ELR (cell line): Measurements from ENCODE around the gene RAX.

Source experiments
- DNase-seq: peaks from one replicate; pipeline ENCODE4 v3.0.0-alpha.2; 2015; ENCODE audit warnings: low read depth

The RAX gene

GRCh38 chr18:59272891-59273758 is at the start of gene RAX:
RAX (minus strand) TSS chr18:59273454; CDS start chr18:59273206, 248 bp downstream.
- DNase-seq = peak; percentile 46

DNA sequence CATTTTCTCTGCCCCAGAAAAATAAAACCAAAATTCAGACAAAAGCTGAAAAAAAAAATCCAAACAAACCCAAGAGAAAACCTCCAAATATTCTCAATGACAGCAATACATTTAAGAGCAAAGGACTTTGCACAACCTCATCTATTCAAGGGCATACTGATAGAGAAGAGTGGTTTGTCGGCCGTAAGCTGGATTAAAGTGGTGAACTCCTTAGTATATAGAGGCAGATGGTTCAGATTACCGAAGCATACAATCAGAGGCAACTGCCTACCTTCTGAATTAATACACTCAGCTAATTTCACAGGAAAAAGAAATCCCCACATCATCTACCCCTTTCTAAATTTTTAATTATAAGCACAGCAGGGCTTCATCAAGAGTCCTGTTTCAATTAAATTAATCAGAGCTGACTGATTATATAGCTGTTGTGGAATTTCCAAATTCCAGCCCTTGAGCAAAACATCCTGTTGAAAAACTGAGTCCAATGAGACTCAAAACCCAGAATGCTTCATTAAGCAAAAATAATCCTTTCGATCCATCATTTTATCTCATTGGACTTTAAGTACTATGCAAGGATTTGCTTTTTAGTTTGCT is 45.3 kb upstream of the RAX start, which contains the start of gene CPLX4:
Gene CPLX4, minus strand, starts transcription at position 190 of the 591 bp plus-strand sequence. Its CDS starts 187 bp downstream, at position 3.
- no peak for DNase-seq

DNA sequence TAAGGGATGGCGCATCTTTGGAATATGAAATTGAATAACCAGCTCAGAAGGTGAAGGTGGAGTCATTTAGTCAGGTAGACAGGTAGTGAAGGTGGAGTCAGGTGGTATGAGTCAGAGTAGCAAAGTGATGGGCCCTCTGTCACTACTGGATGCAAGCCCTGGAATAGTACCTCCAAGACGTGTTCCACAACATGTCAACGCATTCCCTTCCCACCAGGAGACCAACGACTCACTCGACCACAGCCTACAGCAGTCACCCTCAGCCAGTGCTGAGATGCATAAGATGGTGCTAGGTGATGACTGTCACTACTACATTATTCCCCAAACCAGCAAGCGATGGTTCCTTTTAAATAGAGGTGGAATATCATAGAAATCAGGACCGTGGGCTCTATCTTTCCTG is 38.4 kb upstream of the RAX start:
- DNase-seq = peak; percentile 75

GRCh38 chr18:59308938-59309260 is 35.6 kb upstream of the RAX start:
- no peak for DNase-seq

DNA sequence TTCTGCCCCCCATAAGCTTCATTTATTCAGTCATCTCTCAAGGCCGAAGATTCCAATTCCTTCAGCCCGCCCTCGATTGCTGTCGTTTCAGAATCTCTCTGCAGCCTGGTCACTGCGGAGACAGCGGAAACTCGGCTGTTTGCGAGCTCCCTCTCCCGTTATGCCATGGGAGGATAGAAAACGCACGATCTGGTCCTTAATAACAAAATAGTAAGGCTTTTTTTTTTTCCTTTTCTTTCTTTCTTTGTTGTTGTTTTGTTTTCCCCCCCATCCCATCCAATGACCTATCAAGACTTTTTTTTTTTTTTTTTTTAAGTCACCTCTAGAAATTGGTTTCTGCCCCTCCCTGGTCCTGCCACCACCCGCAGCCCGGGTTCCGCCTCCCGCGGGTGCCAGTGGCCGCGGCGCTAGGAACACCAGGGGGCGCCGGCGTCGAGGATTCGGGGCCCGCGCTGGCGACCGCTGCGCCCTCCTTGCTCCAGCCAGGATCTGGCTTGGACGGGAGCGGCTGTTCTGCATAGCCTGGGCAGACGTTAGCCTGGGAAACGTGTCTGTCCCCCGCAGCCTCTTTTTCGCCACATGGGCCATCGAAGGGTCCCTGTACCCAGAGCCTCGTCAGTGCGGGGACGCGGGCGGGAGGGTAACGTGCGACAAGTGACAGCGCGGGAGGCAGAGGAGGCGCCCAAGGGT is 35.1 kb upstream of the RAX start:
- DNase-seq = peak; percentile 74

- DNase-seq = no peak
Observed at GRCh38 chr18:59306640-59307039, 33.4 kb upstream of the RAX start.

GRCh38 chr18:59305295-59305694 is 32.0 kb upstream of the RAX start:
- no peak for DNase-seq

- DNase-seq = no peak
Observed at GRCh38 chr18:59303656-59304195, 30.5 kb upstream of the RAX start.

DNA sequence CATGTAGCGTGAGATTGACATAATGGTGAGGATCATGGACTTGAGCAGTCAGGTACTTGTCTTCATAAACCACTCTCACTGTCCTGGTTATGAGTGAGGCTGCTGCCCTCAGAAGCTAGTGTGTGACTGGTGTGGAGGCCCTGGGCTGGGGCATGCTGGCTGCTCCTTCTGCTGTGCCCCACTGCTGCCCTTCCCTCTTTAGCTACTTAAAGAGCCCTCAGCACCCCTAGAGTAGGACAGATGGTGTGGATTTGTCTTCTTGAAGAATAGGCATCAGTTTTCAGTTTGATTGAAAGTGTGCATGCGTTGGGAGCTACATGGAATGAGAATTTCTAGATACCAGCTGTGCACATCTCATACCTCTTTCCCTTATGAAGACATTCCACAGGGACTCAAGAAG is 29.8 kb upstream of the RAX start:
- DNase-seq = no peak

GRCh38 chr18:59301929-59302328 is 28.7 kb upstream of the RAX start:
- no peak for DNase-seq

DNA sequence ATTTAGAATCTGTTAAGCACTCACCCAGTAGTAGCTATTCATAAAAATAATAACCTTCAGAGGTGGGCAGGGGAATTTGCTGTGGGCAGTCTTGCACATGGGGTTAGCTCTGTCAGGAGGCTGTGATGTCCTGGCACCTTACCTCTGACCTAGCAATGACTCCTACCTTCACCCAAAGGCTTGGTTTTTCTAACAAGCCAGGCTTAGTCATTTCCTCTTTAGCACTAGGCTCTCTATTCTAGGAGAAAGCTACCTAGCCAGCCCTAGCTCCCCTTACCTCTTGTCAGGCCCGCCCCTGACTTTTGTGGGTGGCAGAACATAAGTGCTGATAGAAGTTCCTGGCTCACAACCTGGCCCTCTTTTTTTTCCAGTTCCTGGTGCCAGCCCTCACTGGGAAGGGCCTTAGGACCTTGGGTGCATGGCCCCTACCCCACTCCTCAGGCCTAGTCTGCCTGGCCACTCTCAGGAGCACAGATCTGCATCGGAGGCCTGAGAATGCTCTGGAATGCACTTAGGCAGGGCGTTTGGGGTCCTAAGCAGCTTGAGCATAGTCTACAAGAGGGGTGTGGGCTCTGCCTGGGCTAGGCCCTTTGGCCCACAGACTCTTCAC is 27.5 kb upstream of the RAX start:
- peak; percentile 63 for DNase-seq

- no peak for DNase-seq
Observed at GRCh38 chr18:59298871-59299270, 25.6 kb upstream of the RAX start.

DNA sequence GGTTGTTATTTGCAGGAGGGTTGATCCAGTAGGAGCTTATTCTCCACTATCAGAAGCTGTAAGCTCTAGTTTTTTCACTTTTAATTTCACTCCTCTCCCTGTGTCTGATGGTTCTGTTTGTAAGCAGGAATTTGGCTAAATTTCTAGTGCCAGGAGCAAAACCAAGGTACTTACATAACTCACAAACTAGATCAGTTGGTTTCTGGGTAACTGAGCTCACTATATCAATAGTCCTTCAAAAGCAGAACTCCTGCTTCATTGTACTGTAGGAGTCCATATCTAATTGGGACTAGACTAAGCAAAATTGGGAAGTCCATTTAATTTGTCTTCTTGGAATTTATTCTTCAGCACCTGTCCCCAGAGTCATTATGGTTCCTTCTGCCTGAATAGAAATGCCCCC is 20.1 kb upstream of the RAX start:
- DNase-seq = no peak

DNA sequence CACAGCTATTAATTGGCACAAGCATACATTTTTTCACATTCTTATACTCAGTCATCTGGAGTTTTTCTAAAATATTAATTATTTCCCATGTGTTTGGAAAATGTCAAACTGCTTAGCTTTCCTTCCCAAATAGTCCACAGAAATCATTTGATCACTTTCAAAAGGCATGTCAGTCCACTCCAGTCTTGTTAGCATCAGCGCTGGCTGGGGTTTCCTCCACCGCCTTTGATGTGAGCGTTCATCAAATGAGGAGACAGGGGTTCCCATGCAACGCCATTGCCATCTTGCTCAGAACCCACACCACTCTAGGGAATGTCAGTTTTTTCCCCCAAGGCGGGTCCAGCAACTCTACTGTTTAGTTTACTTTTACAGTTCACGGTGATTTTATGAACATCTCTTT is 13.1 kb upstream of the RAX start:
- no peak for DNase-seq

DNA sequence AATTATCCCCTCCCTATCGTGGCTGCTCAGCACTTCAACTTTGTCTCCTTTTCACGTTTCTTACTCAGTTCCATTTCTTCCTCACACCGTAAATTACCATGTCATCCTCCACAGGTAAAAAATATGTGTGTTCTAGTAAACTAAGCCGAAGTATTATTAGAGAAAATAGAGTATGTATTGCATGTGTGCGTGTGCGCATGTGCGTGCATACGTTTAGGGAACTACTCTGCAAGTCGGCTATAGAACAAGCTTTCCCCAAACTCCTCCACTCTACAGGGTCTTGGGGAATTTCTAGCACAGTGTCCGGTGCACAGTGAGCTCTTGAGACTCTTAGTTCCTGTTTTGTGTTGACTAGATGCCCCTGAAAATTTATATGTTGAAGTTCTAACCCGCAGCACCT is 9.1 kb upstream of the RAX start:
- no peak for DNase-seq

DNA sequence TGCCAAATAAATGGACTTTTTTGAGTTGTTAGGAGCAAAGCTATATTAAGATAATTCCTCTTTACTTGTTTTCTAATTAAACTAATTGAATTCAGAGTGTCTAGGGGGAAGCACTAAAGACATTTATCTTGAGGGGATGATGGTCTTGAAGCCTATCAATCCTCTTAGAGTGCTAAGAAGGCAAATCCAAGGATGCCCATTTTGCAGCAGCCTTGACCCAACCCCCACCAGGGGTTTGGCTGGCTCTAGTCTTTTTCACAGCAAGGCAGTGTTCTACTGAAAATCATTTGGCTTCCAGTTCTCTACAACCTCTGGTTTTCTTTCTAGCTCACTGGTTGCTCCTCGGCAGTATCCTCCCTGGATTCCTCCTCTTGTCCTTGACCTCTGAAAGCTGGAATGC is 6.5 kb upstream of the RAX start:
- DNase-seq = no peak

GRCh38 chr18:59279193-59279592 is 5.9 kb upstream of the RAX start:
- DNase-seq = no peak

DNA sequence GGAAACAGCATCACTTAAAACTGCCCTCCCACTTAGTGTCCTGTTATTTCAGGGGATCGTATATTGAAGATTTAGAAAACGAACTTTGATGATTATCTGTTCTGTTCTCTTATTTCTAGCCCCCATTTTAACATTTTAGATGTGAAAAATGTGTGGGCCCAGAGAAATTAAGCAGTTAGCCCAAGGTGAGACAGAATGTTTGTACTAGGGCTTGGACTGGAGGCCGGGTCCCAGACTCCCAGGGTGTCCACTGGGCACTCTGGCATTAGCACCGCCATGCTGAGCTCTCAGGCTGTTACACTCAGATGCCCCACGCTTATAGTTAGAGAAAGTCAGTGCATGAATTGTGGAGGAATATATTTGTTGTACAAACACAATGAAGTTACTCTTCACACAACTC is 5.5 kb upstream of the RAX start:
- no peak for DNase-seq

- no peak for DNase-seq
Observed at GRCh38 chr18:59276047-59276446, 2.8 kb upstream of the RAX start.

GRCh38 chr18:59275406-59275949 is 2.2 kb upstream of the RAX start:
- no peak for DNase-seq

DNA sequence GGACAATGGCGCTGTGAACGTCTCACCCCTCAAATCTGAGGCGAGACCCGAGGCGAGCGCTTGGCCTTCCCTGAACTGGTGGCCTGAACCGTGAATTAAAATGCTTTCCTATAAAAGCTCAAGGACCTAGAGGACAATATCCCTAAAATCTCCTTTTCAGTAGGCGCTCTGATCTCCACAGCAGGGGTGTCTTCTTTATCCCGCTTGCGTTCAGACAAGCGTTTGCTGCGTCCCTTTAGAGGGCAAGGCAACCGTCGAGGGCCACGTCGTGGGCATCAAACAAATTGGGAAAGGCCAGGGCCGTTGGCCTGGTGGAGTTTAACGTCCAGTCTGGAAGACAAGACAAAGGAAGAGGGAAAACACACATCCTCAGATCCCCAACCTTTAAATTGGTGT is 1.3 kb upstream of the RAX start:
- no peak for DNase-seq
